HEK293 (cell line): ENCODE data around the gene SLC34A2.

Experiments
- CTCF ChIA-PET: fragments of 350-600 bp; formaldehyde crosslinking; extraction: SDS; loops from one replicate; lab custom pipeline; 2021; ENCODE audit warnings: antibody characterized with exemption; lab: Yijun Ruan, JAX
- POLR2A ChIA-PET: fragments of 300-600 bp; formaldehyde crosslinking; extraction: SDS; loops from one replicate; lab custom pipeline; 2020; ENCODE audit warnings: antibody characterized with exemption, inconsistent platforms; lab: Yijun Ruan, JAX
- H3K27ac ChIP-seq: fragments of 200-500 bp; sonication (Bioruptor generic); 2 replicates; pipeline ENCODE4 v1.5.1; 2014; ENCODE audit warnings: low read depth, low read length, control low read depth, inconsistent platforms; ENCODE audit errors: extremely low read depth
- H3K36me3 ChIP-seq, 2 experiments: fragments of 200-500 bp in 1 of 2; sonication (Bioruptor generic) in 1 of 2; 1 replicate in 1 of 2; 2 replicates in 1 of 2; pipeline ENCODE4 v1.5.1; 2014 to 2017; ENCODE audit warnings: inconsistent platforms in 2 of 2, low read length in 2 of 2; ENCODE audit not compliant: control insufficient read depth in 2 of 2, insufficient read depth in 1 of 2
- H3K4me1 ChIP-seq: fragments of 200-500 bp; sonication (Bioruptor generic); 2 replicates; pipeline ENCODE4 v1.5.1; 2014; ENCODE audit warnings: mild to moderate bottlenecking, low read length, inconsistent platforms; ENCODE audit not compliant: control insufficient read depth, insufficient read depth
- H3K4me3 ChIP-seq: 2 replicates; pipeline ENCODE4 v1.5.1; 2011; ENCODE audit warnings: low read depth, mild to moderate bottlenecking, control low read depth, low read length, moderate library complexity
- H3K9me3 ChIP-seq: fragments of 200-500 bp; sonication (Bioruptor generic); 2 replicates; pipeline ENCODE4 v1.5.1; 2014; ENCODE audit warnings: low read depth, low read length, inconsistent platforms; ENCODE audit not compliant: control insufficient read depth, insufficient read depth
- PRDM1 ChIP-seq: fragments of 450-650 bp; formaldehyde crosslinking; IDR thresholded peaks from 2 replicates; pipeline ENCODE4; 2016; ENCODE audit warnings: missing biosample characterization, missing genetic modification characterization
- SCRT1 ChIP-seq: fragments of 450-650 bp; formaldehyde crosslinking; IDR thresholded peaks from 2 replicates; pipeline ENCODE4 v1.5.1; 2016; ENCODE audit warnings: missing biosample characterization, missing genetic modification characterization, borderline replicate concordance
- WT1 ChIP-seq: fragments of 450-650 bp; formaldehyde crosslinking; IDR thresholded peaks from 2 replicates; pipeline ENCODE4 v1.5.1; 2016; ENCODE audit warnings: missing biosample characterization, missing genetic modification characterization
- ZBTB21 ChIP-seq: fragments of 450-650 bp; formaldehyde crosslinking; IDR thresholded peaks from 2 replicates; pipeline ENCODE4 v1.5.1; 2017; ENCODE audit warnings: missing biosample characterization, missing genetic modification characterization
- ZFHX2 ChIP-seq: fragments of 450-650 bp; formaldehyde crosslinking; conservative IDR thresholded peaks from 2 replicates; pipeline ENCODE4 v1.5.1; 2016; ENCODE audit warnings: missing biosample characterization, missing genetic modification characterization
- ZNF114 ChIP-seq: fragments of 450-650 bp; formaldehyde crosslinking; IDR thresholded peaks from 2 replicates; pipeline ENCODE4 v1.5.0; 2017; ENCODE audit warnings: missing biosample characterization, missing genetic modification characterization
- ZNF311 ChIP-seq: fragments of 450-650 bp; formaldehyde crosslinking; IDR thresholded peaks from 2 replicates; pipeline ENCODE4 v1.5.1; 2017; ENCODE audit warnings: missing biosample characterization, missing genetic modification characterization, borderline replicate concordance
- ZNF416 ChIP-seq: fragments of 450-650 bp; formaldehyde crosslinking; IDR thresholded peaks from 2 replicates; pipeline ENCODE4 v1.5.1; 2016; ENCODE audit warnings: missing biosample characterization, missing genetic modification characterization
- ZNF510 ChIP-seq: fragments of 450-650 bp; formaldehyde crosslinking; IDR thresholded peaks from 2 replicates; pipeline ENCODE4 v1.5.1; 2018; ENCODE audit warnings: mild to moderate bottlenecking, missing genetic modification characterization, missing biosample characterization; ENCODE audit not compliant: insufficient replicate concordance
- ZNF549 ChIP-seq: fragments of 450-650 bp; IDR thresholded peaks from 2 replicates; pipeline ENCODE4 v1.5.1; 2018; ENCODE audit warnings: missing biosample characterization, missing genetic modification characterization, mild to moderate bottlenecking, inconsistent platforms, moderate library complexity
- ZNF610 ChIP-seq: fragments of 450-650 bp; formaldehyde crosslinking; IDR thresholded peaks from 2 replicates; pipeline ENCODE4 v1.5.1; 2016; ENCODE audit warnings: missing biosample characterization, missing genetic modification characterization, borderline replicate concordance
- ZNF843 ChIP-seq: fragments of 450-650 bp; formaldehyde crosslinking; IDR thresholded peaks from 2 replicates; pipeline ENCODE4 v1.5.1; 2016; ENCODE audit warnings: missing biosample characterization, missing genetic modification characterization
- ZXDB ChIP-seq: fragments of 450-650 bp; formaldehyde crosslinking; IDR thresholded peaks from 2 replicates; pipeline ENCODE4 v1.5.1; 2016; ENCODE audit warnings: missing biosample characterization, missing genetic modification characterization
- TF ChIP-seq, protein P1 (sequence below): fragments of 450-650 bp; formaldehyde crosslinking; IDR thresholded peaks from 2 replicates; pipeline ENCODE4 v1.5.1; 2016; ENCODE audit warnings: missing biosample characterization, missing genetic modification characterization
- TF ChIP-seq, protein P2 (sequence below): fragments of 450-650 bp; formaldehyde crosslinking; IDR thresholded peaks from 2 replicates; pipeline ENCODE4 v1.5.1; 2016; ENCODE audit warnings: missing biosample characterization, missing genetic modification characterization
- TF ChIP-seq, protein P3 (sequence below): fragments of 450-650 bp; formaldehyde crosslinking; IDR thresholded peaks from 2 replicates; pipeline ENCODE4 v1.5.0; 2017; ENCODE audit warnings: missing biosample characterization, missing genetic modification characterization, borderline replicate concordance
- TF ChIP-seq, protein P4 (sequence below): fragments of 450-650 bp; formaldehyde crosslinking; IDR thresholded peaks from 2 replicates; pipeline ENCODE4 v1.5.1; 2016; ENCODE audit warnings: missing biosample characterization, missing genetic modification characterization
- TF ChIP-seq, protein P5 (sequence below): IDR thresholded peaks from 2 replicates; pipeline ENCODE4 v1.6.1; 2011; ENCODE audit warnings: mild to moderate bottlenecking, low read depth, low read length, borderline replicate concordance

The SLC34A2 gene

DNA sequence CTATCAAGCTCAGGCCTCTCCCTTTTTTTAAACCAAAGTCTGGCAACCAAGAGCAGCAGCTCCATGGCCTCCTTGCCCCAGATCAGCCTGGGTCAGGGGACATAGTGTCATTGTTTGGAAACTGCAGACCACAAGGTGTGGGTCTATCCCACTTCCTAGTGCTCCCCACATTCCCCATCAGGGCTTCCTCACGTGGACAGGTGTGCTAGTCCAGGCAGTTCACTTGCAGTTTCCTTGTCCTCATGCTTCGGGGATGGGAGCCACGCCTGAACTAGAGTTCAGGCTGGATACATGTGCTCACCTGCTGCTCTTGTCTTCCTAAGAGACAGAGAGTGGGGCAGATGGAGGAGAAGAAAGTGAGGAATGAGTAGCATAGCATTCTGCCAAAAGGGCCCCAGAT lies 21.5 kb downstream of the SLC34A2 start:
- POLR2A ChIA-PET, result no interaction called here
- TF ChIP-seq, protein P1, sequence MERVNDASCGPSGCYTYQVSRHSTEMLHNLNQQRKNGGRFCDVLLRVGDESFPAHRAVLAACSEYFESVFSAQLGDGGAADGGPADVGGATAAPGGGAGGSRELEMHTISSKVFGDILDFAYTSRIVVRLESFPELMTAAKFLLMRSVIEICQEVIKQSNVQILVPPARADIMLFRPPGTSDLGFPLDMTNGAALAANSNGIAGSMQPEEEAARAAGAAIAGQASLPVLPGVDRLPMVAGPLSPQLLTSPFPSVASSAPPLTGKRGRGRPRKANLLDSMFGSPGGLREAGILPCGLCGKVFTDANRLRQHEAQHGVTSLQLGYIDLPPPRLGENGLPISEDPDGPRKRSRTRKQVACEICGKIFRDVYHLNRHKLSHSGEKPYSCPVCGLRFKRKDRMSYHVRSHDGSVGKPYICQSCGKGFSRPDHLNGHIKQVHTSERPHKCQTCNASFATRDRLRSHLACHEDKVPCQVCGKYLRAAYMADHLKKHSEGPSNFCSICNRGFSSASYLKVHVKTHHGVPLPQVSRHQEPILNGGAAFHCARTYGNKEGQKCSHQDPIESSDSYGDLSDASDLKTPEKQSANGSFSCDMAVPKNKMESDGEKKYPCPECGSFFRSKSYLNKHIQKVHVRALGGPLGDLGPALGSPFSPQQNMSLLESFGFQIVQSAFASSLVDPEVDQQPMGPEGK, result no peak
- no peak for TF ChIP-seq ZNF114
- TF ChIP-seq ZNF416, result no peak
- no peak for TF ChIP-seq ZNF510 (tag by site-specific recombination)
- TF ChIP-seq ZFHX2, result no peak
- TF ChIP-seq, protein P2, sequence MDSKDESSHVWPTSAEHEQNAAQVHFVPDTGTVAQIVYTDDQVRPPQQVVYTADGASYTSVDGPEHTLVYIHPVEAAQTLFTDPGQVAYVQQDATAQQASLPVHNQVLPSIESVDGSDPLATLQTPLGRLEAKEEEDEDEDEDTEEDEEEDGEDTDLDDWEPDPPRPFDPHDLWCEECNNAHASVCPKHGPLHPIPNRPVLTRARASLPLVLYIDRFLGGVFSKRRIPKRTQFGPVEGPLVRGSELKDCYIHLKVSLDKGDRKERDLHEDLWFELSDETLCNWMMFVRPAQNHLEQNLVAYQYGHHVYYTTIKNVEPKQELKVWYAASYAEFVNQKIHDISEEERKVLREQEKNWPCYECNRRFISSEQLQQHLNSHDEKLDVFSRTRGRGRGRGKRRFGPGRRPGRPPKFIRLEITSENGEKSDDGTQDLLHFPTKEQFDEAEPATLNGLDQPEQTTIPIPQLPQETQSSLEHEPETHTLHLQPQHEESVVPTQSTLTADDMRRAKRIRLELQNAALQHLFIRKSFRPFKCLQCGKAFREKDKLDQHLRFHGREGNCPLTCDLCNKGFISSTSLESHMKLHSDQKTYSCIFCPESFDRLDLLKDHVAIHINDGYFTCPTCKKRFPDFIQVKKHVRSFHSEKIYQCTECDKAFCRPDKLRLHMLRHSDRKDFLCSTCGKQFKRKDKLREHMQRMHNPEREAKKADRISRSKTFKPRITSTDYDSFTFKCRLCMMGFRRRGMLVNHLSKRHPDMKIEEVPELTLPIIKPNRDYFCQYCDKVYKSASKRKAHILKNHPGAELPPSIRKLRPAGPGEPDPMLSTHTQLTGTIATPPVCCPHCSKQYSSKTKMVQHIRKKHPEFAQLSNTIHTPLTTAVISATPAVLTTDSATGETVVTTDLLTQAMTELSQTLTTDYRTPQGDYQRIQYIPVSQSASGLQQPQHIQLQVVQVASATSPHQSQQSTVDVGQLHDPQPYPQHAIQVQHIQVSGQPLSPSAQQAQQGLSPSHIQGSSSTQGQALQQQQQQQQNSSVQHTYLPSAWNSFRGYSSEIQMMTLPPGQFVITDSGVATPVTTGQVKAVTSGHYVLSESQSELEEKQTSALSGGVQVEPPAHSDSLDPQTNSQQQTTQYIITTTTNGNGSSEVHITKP (tag by site-specific recombination), result no peak
- TF ChIP-seq, protein P3, sequence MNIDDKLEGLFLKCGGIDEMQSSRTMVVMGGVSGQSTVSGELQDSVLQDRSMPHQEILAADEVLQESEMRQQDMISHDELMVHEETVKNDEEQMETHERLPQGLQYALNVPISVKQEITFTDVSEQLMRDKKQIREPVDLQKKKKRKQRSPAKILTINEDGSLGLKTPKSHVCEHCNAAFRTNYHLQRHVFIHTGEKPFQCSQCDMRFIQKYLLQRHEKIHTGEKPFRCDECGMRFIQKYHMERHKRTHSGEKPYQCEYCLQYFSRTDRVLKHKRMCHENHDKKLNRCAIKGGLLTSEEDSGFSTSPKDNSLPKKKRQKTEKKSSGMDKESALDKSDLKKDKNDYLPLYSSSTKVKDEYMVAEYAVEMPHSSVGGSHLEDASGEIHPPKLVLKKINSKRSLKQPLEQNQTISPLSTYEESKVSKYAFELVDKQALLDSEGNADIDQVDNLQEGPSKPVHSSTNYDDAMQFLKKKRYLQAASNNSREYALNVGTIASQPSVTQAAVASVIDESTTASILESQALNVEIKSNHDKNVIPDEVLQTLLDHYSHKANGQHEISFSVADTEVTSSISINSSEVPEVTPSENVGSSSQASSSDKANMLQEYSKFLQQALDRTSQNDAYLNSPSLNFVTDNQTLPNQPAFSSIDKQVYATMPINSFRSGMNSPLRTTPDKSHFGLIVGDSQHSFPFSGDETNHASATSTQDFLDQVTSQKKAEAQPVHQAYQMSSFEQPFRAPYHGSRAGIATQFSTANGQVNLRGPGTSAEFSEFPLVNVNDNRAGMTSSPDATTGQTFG (tag by site-specific recombination), result no peak
- TF ChIP-seq ZNF549, result no peak
- CTCF ChIA-PET, result interaction anchor here (0.8 kb wide), 1 partner anchor 236 kb away, joined by 3 read pairs; no protein-coding TSS in a partner anchor
- H3K9me3 ChIP-seq, result no peaks in the 10 kb centered on the region
- no peak overlapping the region for H3K4me3 ChIP-seq
- H3K4me1 ChIP-seq, result no peaks in the 10 kb centered on the region
- no peak overlapping the region for H3K27ac ChIP-seq
- no peaks in the 10 kb centered on the region for H3K36me3 ChIP-seq

DNA sequence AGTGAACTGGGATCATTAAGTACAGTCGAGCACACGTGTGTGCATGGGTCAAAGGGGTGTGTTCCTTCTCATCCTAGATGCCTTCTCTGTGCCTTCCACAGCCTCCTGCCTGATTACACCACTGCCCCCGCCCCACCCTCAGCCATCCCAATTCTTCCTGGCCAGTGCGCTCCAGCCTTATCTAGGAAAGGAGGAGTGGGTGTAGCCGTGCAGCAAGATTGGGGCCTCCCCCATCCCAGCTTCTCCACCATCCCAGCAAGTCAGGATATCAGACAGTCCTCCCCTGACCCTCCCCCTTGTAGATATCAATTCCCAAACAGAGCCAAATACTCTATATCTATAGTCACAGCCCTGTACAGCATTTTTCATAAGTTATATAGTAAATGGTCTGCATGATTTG lies 22.3 kb downstream of the SLC34A2 start:
- Histone ChIP-seq H3K4me1 (no peaks in the 10 kb centered on the region), H3K4me3 (no peak overlapping the region), H3K9me3 (no peaks in the 10 kb centered on the region), H3K27ac (no peak overlapping the region), H3K36me3 (no peaks in the 10 kb centered on the region)
- POLR2A ChIA-PET, result no interaction called here
- CTCF ChIA-PET, result no interaction called here
- TF ChIP-seq PRDM1 (tag by site-specific recombination), result no peak
- TF ChIP-seq ZNF610 (tag by site-specific recombination), result no peak
- TF ChIP-seq, protein P4, sequence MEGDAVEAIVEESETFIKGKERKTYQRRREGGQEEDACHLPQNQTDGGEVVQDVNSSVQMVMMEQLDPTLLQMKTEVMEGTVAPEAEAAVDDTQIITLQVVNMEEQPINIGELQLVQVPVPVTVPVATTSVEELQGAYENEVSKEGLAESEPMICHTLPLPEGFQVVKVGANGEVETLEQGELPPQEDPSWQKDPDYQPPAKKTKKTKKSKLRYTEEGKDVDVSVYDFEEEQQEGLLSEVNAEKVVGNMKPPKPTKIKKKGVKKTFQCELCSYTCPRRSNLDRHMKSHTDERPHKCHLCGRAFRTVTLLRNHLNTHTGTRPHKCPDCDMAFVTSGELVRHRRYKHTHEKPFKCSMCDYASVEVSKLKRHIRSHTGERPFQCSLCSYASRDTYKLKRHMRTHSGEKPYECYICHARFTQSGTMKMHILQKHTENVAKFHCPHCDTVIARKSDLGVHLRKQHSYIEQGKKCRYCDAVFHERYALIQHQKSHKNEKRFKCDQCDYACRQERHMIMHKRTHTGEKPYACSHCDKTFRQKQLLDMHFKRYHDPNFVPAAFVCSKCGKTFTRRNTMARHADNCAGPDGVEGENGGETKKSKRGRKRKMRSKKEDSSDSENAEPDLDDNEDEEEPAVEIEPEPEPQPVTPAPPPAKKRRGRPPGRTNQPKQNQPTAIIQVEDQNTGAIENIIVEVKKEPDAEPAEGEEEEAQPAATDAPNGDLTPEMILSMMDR (tag by site-specific recombination), result no peak
- no peak for TF ChIP-seq SCRT1 (tag by site-specific recombination)
- TF ChIP-seq ZNF311 (tag by site-specific recombination), result no peak
- TF ChIP-seq, protein P5, sequence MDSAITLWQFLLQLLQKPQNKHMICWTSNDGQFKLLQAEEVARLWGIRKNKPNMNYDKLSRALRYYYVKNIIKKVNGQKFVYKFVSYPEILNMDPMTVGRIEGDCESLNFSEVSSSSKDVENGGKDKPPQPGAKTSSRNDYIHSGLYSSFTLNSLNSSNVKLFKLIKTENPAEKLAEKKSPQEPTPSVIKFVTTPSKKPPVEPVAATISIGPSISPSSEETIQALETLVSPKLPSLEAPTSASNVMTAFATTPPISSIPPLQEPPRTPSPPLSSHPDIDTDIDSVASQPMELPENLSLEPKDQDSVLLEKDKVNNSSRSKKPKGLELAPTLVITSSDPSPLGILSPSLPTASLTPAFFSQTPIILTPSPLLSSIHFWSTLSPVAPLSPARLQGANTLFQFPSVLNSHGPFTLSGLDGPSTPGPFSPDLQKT, result no peak
- TF ChIP-seq ZXDB (tag by site-specific recombination), result no peak
- TF ChIP-seq ZBTB21 (tag by site-specific recombination), result no peak
- no peak for TF ChIP-seq WT1
- TF ChIP-seq ZNF843 (tag by site-specific recombination), result no peak
